Right atrium auricular region (tissue), 2 donors: ENCODE data around the gene VAT1L. TPM values are rescaled to one million over a fixed set of nuclear protein-coding genes. Genes with fewer than 3 reads are reported as not detected.

Source experiments
- DNase-seq: peaks from one replicate; pipeline ENCODE4 v3.0.0-alpha.2; 2019; ENCODE audit warnings: low spot score
- H3K27ac ChIP-seq, 2 donors: fragments of 200-600 bp; sonication (generic); 1 replicate in 1 of 2; 2 replicates in 1 of 2; pipeline ENCODE4 v1.5.1; 2016 to 2019
- H3K27me3 ChIP-seq, 2 donors: fragments of 200-600 bp; sonication (generic); one replicate each; pipeline versions ENCODE4 v1.5.1 to v1.6.0; 2017 to 2019
- H3K36me3 ChIP-seq: fragments of 200-600 bp; sonication (generic); one replicate; pipeline ENCODE4 v1.5.1; 2016
- H3K4me1 ChIP-seq, 2 donors: fragments of 200-600 bp; sonication (generic); one replicate each; pipeline versions ENCODE4 v1.5.1 to v1.6.0; 2017 to 2019
- H3K4me3 ChIP-seq, 2 donors: fragments of 200-600 bp; sonication (generic); 1 replicate in 1 of 2; 2 replicates in 1 of 2; pipeline ENCODE4 v1.5.1; 2017 to 2019; ENCODE audit warnings: mild to moderate bottlenecking in 1 of 2, moderate library complexity in 1 of 2
- H3K9me3 ChIP-seq, 2 donors: fragments of 200-600 bp; sonication (generic); one replicate each; pipeline ENCODE4 v1.5.1; 2019
- total RNA-seq, 2 donors: library from RNA; depleted of rRNA; stranded (reverse); fragments of >200 nt; gene quantifications; one replicate each; pipeline ENCODE4 v1.1.0, GENCODE V29; 2016
- TF ChIP-seq, protein P1 (sequence below), 2 donors: fragments of 200-600 bp; sonication (generic); IDR thresholded peaks; one replicate each; pipeline ENCODE4 v1.5.1; 2019; ENCODE audit warnings: antibody characterized with exemption in 2 of 2

The VAT1L gene
- total RNA-seq, 2 donors from 2014 or later = 10.3 to 20.6 TPM

DNA sequence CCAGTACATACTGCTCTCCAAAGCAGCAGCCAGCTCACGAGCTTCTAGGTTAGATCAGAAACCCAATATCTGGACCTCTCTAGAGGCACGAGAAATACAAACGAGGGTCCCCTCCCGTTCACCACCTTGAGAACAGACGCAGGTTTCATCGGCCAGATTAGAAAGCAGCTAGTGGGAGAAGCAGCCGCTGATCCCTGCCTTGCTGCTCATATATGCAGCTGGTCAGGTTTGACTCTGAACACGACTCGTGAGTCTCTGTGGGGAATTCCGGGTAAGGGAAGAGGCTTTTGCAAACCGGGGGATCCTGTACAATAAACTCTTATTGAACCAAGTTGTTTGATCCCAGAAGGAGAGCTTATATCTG is 1.6 kb downstream of the VAT1L start:
- TF ChIP-seq, protein P1, sequence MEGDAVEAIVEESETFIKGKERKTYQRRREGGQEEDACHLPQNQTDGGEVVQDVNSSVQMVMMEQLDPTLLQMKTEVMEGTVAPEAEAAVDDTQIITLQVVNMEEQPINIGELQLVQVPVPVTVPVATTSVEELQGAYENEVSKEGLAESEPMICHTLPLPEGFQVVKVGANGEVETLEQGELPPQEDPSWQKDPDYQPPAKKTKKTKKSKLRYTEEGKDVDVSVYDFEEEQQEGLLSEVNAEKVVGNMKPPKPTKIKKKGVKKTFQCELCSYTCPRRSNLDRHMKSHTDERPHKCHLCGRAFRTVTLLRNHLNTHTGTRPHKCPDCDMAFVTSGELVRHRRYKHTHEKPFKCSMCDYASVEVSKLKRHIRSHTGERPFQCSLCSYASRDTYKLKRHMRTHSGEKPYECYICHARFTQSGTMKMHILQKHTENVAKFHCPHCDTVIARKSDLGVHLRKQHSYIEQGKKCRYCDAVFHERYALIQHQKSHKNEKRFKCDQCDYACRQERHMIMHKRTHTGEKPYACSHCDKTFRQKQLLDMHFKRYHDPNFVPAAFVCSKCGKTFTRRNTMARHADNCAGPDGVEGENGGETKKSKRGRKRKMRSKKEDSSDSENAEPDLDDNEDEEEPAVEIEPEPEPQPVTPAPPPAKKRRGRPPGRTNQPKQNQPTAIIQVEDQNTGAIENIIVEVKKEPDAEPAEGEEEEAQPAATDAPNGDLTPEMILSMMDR (IDR thresholded peaks at IDR 0.05) = no peak
- H3K4me1 ChIP-seq = peaks cover 0 to 22% of the 10 kb centered on the region in 2 donors
- no peaks in the 10 kb centered on the region for H3K36me3 ChIP-seq
- DNase-seq = no peak
- H3K27me3 ChIP-seq = no peaks in the 10 kb centered on the region
- H3K9me3 ChIP-seq = no peaks in the 10 kb centered on the region
- no peak overlapping the region for H3K4me3 ChIP-seq
- H3K27ac ChIP-seq = no peak overlapping the region

DNA sequence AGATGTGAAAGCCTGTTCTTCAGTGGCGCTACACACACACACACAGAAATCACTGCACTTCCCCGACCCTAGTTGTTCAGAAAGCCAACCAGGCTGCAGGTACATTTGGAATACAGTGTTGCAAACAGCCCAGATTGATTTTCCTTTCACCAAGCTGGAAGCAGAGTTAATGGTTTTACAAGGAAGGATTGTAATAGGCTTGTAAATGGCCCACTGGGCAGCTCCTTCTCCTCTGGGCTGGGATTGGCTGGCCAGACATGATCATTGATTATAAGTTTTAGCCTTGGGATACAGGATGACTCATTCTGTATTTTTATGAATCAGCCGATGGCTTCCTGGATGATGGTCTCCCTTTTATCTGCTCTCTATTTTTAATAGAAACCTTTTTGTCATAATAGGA is 2.5 kb downstream of the VAT1L start:
- Histone ChIP-seq H3K36me3 (no peaks in the 10 kb centered on the region), H3K27ac (no peak overlapping the region), H3K4me1 (peaks cover 0 to 22% of the 10 kb centered on the region in 2 donors), H3K9me3 (no peaks in the 10 kb centered on the region), H3K4me3 (no peak overlapping the region), H3K27me3 (no peaks in the 10 kb centered on the region)
- DNase-seq = no peak
- TF ChIP-seq, protein P1 (IDR thresholded peaks at IDR 0.05) = no peak

DNA sequence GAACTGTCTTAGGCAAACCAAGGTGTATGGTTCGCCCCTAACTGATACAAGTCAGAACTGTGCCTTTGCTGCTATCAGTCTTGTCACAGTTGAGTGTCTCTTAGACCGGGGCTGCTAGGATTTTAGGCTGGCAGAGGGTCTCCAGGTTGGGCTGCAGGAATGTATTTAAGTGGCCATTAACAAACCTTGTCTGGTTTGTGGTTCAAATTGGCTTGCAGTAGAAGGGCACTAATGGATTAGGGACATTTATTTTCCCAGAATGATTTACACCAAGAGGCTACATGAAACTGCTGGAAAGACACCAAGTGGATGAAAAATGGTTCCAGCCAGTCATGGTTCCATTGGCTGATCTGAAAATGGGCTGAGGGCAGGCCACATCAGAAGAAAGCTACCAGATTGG is 5.1 kb downstream of the VAT1L start:
- no peaks in the 10 kb centered on the region for H3K9me3 ChIP-seq
- H3K27me3 ChIP-seq = no peaks in the 10 kb centered on the region
- no peak overlapping the region for H3K27ac ChIP-seq
- no peak for DNase-seq
- H3K4me1 ChIP-seq = peaks cover 0 to 15% of the 10 kb centered on the region in 2 donors
- TF ChIP-seq, protein P1 (IDR thresholded peaks at IDR 0.05) = no peak
- no peaks in the 10 kb centered on the region for H3K36me3 ChIP-seq
- no peak overlapping the region for H3K4me3 ChIP-seq

DNA sequence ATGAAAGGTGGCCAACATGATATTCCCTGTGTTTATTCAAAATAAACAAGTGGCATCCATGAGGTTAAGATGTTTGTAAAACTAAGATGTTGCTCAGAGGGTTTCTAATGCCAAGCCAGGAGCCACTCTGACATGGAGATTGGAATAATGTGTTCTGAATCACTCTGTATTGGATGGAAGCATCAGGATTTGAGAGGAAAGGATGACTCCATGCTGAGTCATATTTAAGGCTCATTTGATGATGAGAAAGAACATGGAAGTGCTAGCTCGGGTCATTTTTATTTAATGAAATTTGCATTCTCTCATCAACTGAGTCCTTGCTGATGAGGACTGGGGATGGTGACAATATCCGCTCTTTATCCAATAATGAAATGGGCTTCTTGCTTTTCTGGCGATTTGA is 6.2 kb downstream of the VAT1L start:
- Histone ChIP-seq H3K27ac (no peak overlapping the region), H3K4me1 (peaks cover 0 to 3% of the 10 kb centered on the region in 2 donors), H3K9me3 (no peaks in the 10 kb centered on the region), H3K36me3 (no peaks in the 10 kb centered on the region), H3K4me3 (no peak overlapping the region), H3K27me3 (no peaks in the 10 kb centered on the region)
- TF ChIP-seq, protein P1 (IDR thresholded peaks at IDR 0.05) = no peak
- DNase-seq = no peak

DNA sequence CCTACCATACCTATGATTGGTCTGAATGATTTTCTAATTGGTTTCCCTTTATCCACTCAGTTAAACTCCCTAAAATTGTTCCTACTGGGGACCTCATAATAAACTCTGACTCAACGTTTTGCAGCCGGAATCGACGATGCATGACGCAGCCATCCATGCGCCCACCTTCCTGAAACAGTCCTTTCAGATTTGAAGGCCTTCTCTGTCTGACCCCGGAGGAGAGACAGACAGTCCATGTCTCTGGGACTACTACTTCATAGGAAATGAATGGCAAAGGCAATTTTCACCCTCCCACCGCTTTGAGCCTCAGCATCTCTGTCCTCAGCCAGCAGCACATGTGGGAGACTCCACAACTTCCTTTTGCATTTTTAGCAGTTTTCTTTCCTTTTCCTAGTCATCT is 13.5 kb downstream of the VAT1L start:
- Histone ChIP-seq H3K9me3 (no peaks in the 10 kb centered on the region), H3K4me3 (no peak overlapping the region), H3K27ac (no peak overlapping the region), H3K27me3 (no peaks in the 10 kb centered on the region), H3K36me3 (no peaks in the 10 kb centered on the region), H3K4me1 (no peaks in the 10 kb centered on the region)
- TF ChIP-seq, protein P1 (IDR thresholded peaks at IDR 0.05) = no peak
- no peak for DNase-seq

DNA sequence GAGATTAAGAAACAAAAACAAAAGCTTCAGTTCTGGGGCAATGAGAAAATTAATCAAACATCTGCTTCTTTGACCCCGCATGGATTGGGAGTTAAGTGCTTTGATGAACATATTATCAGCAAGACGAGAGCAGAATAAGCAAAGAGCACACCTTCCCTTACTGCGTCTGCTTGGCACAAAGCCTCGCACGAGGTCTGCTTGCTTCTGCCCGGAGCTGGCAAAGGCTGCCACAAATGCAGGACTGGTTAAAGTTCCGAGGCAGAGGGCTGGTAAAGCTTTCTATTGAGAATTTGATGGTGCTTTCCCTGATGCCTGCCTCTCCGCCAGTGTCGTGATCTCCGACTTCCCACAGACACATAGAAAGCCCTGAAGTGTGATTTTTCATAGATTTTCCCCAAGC is 17.0 kb downstream of the VAT1L start:
- Histone ChIP-seq H3K4me1 (no peaks in the 10 kb centered on the region), H3K36me3 (no peaks in the 10 kb centered on the region), H3K9me3 (no peaks in the 10 kb centered on the region), H3K4me3 (no peak overlapping the region), H3K27ac (no peak overlapping the region), H3K27me3 (no peaks in the 10 kb centered on the region)
- TF ChIP-seq, protein P1 (IDR thresholded peaks at IDR 0.05) = no peak
- no peak for DNase-seq
